ENCODE data around the gene GSTO2.

Gene GSTO2

DNA sequence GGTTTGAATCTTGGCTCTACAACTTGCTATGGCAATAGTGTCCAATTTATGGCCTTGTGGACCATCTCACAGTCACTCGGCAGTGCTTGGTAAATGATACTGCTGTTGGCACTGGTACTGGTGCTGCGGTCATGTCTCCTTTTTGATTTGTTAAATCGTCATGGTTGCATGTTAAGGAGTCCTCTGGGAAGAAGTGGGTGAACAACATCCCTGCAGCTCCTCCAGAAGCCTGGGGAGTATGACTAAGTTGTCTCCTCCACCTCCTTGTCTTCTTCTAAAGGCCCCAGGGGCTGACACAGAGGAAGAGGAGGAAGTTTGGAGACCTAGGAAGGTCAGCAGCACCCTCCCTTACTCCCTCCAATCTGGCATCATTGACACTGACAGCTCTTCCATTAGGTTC lies 60.8 kb downstream of the GSTO2 start:
- H3K27ac ChIP-seq = peak overlapping the region; percentile 94
- no peak for TF ChIP-seq CTCF (conservative IDR thresholded peaks at IDR 0.05)

DNA sequence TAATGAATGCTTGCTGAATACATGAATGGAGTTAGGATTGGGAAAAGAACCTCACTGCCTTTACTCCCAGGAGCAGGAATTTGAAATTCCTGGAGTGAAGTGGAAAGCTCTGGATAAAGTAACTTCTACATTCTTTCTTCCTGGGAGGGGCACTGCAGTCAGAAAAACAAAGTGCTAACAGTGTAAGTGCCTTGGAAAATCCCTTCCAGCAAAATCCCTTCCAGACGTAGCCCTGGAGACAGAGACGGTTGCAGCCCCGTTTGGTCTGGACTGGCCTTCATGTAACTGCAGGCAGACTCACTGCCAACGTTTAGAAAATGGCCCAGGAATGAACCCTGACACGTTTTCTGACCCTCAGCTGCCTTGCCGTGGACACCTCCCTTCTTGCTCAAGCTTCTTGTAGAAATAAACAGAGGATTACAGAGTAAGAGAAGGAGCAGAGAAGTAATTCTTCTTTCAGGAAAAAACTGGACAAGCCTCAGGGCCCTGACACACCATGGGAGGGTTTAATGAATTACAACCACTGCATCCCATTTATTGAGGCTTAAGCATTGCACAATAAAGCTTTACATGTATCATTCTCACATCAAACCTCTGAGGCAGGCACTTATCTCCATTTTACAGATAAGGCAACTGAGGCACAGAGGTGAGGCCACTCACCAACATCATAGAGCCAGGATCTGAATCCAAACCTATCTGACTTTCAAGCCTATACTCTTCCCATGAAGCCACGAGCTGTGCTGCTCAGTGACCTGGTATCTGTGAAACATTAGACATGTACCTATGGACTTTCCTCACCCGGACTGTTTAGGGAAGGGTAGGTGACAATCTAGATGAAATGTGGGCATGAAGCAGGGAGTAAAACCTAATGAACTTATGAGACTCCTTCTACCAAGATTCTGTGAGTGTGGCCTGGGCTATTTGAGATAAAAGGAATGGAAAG lies 61.5 kb downstream of the GSTO2 start:
- no peak for TF ChIP-seq CTCF (conservative IDR thresholded peaks at IDR 0.05)
- peak overlapping the region; percentile 94 for H3K27ac ChIP-seq

DNA sequence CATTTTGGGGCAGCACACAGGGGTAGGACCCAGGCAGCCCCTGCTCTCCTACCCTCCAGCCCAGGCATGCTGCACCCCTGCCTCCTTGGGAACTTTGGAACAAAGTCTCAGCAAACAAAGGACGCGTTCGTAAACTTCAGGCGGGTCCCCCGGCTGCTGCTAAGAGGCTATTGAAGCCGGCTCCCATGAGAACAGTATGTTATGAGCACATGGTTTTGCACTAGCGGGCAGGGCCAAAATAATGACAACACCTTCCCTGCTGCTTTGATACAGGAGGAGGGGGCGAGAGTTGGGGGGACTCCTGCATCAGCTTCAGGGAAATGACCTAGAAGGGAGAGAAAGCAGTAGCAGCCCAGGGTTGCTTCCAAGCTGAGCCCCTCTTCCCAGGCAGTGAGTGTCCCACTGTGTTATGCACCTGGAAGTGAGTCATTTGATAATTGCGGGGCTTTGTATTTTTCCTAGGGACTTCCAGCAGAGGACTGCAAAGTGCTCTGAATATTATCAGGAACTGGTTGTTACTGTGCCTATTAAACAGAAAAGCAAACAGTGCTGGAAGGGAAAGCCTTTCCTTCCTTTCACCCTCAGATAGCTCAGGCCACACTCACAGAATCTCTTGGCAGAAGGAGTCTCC lies 62.3 kb downstream of the GSTO2 start:
- H3K27ac ChIP-seq = peak overlapping the region; percentile 94
- TF ChIP-seq CTCF (conservative IDR thresholded peaks at IDR 0.05) = 0 out of 2 replicates have a peak, but pooled peaks have one; percentile 12

GRCh38 chr10:104332243-104333031 lies 63.5 kb downstream of the GSTO2 start:
- no peak for TF ChIP-seq CTCF (conservative IDR thresholded peaks at IDR 0.05)
- H3K27ac ChIP-seq = peak overlapping the region; percentile 94

DNA sequence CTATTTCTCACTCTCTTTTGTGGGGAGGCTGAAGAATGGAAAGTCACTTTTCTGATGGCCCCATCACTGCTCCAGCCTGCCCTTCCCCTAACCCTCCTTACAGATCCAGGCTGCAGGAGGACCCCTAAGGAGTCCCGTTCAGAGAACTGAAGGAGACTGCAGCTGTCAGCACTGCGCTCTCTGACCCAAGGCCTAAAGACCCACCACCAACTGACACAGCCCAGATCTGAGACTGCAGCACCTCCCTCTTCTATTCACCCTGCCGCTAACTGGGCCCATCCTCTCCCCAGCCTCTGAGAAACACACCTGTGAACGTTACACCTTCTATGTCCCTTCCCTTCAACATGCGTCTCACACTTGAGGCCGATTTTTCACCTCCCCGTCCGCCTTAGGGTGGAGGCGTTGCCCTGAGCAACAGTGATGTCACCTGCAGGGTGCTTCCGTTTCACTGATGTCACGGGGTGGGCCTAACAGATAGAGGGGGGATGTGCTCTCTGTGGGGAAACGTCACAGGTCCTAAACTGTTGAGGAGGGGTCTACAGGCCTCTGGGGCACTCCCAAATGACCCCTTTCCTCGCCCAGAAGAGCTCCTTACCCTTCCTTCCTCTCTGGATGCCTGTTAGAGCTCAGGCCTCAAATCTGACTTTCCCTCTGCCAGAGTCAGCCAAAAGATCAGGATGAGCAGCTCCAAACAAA lies 64.2 kb downstream of the GSTO2 start:
- peak overlapping the region; percentile 94 for H3K27ac ChIP-seq
- no peak for TF ChIP-seq CTCF (conservative IDR thresholded peaks at IDR 0.05)

DNA sequence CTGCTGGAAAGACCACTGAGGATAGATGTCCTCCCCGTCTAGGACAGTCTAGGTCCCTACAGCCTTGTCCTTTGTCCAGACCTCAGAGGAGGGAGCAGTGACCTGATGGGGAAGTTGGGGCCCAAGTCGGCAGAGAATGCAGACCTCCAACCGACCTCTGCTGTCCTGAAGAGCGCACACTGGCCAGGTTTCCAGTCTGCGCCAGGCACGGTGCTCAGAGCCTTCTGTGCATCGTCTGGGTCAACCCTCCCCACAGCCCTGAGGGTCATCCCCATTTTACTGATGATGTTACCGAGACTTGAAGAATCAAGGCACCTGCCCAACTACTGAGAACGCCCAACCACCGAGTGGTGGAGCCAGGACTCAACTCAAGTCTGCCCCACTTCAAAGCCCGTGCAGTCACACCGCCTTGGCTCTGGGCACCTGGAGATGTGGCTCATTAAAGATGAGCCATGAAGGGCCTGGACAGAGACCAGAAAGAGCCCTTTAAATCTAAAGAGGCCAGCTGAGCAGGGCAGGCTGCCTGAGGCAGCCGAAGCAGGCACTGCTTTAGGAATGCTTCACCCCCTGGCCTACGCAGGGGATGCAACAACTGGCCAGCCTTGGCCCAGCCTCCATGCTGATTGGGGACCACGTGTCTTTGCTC lies 64.9 kb downstream of the GSTO2 start:
- TF ChIP-seq CTCF (conservative IDR thresholded peaks at IDR 0.05) = no peak
- H3K27ac ChIP-seq = peak overlapping the region; percentile 94

Measured in VCaP (cell line).